Common myeloid progenitor, CD34-positive (primary cell): ENCODE results near the gene CA10.

Source experiments
- CTCF ChIA-PET: fragments of 350-600 bp; sonication (Branson Sonifier 250); formaldehyde crosslinking; loops from one replicate; lab custom pipeline; 2021; ENCODE audit warnings: antibody characterized with exemption; lab: Charles Lee
- POLR2A ChIA-PET: fragments of 350-600 bp; sonication (Branson Sonifier 250); formaldehyde crosslinking; loops from one replicate; lab custom pipeline; 2021; ENCODE audit warnings: antibody characterized with exemption; lab: Charles Lee
- DNase-seq, 3 donors: peaks; one replicate each; pipeline versions ENCODE4 v3.0.0 to v3.0.0-alpha.2; 2013
- H3K27ac ChIP-seq, 2 experiments: 1 replicate in 1 of 2; 2 replicates in 1 of 2; pipeline ENCODE4 v1.7.0; 2013; ENCODE audit warnings: inconsistent platforms in 2 of 2, low read length in 2 of 2, mild to moderate bottlenecking in 2 of 2, low read depth in 1 of 2, moderate library complexity in 1 of 2; ENCODE audit not compliant: severe bottlenecking in 2 of 2, insufficient read depth in 1 of 2, poor library complexity in 1 of 2
- H3K27me3 ChIP-seq, 5 experiments: replicated peaks in 2 of 5; 1 replicate in 3 of 5; 2 replicates in 2 of 5; pipeline versions ENCODE4 v1.6.1 to v1.7.0; 2013; ENCODE audit warnings: low read length in 4 of 5, mild to moderate bottlenecking in 2 of 5, moderate library complexity in 2 of 5, inconsistent platforms in 1 of 5; ENCODE audit not compliant: insufficient read depth in 5 of 5, control insufficient read depth in 4 of 5
- H3K36me3 ChIP-seq, 4 experiments: 1 replicate in 2 of 4; 2 replicates in 2 of 4; pipeline versions ENCODE4 v1.6.1 to v1.7.0; 2013; ENCODE audit warnings: low read length in 3 of 4, control low read depth in 1 of 4, mild to moderate bottlenecking in 1 of 4; ENCODE audit not compliant: control insufficient read depth in 4 of 4, insufficient read depth in 4 of 4
- H3K4me1 ChIP-seq, 4 experiments: 1 replicate in 3 of 4; 2 replicates in 1 of 4; pipeline versions ENCODE4 v1.6.1 to v1.7.1; 2013; ENCODE audit warnings: low read length in 3 of 4, mild to moderate bottlenecking in 3 of 4, control low read depth in 1 of 4, inconsistent platforms in 1 of 4, moderate library complexity in 1 of 4; ENCODE audit not compliant: control insufficient read depth in 4 of 4, insufficient read depth in 4 of 4; ENCODE audit errors: control extremely low read depth in 1 of 4
- H3K4me3 ChIP-seq, 7 experiments: 1 replicate in 4 of 7; 2 replicates in 3 of 7; pipeline versions ENCODE4 v1.5.1 to v1.7.0; 2013; ENCODE audit warnings: mild to moderate bottlenecking in 7 of 7, low read length in 6 of 7, moderate library complexity in 6 of 7, inconsistent platforms in 2 of 7, low read depth in 2 of 7, control low read depth in 1 of 7; ENCODE audit not compliant: insufficient read depth in 4 of 7, control insufficient read depth in 1 of 7; ENCODE audit errors: extremely low read depth in 1 of 7
- H3K9me3 ChIP-seq, 5 experiments: 1 replicate in 4 of 5; 2 replicates in 1 of 5; pipeline versions ENCODE4 v1.6.1 to v1.7.1; 2013; ENCODE audit warnings: low read length in 4 of 5, mild to moderate bottlenecking in 2 of 5, inconsistent platforms in 1 of 5, low read depth in 1 of 5, moderate library complexity in 1 of 5; ENCODE audit not compliant: control insufficient read depth in 4 of 5, insufficient read depth in 2 of 5; ENCODE audit errors: control extremely low read depth in 1 of 5
- whole genome bisulfite sequencing: methylation state at CpG from one replicate; pipeline ENCODE4 v1.1.5; 2013; ENCODE audit not compliant: insufficient coverage; 5-methylcytosine and 5-hydroxymethylcytosine counted together

Gene CA10

GRCh38 chr17:51912939-51913338 lies 245.6 kb downstream of the CA10 start:
- Histone ChIP-seq H3K4me3 (no peak overlapping the region), H3K4me1 (no peaks in the 10 kb centered on the region), H3K9me3 (no peaks in the 10 kb centered on the region), H3K27me3 (no peaks in the 10 kb centered on the region), H3K27ac (no peak overlapping the region), H3K36me3 (no peaks in the 10 kb centered on the region)
- ChIA-PET POLR2A (no interaction called here), CTCF (no interaction called here)
- DNase-seq = no peak
- WGBS = no CpG with 5 or more reads among the region's 2 CpGs

GRCh38 chr17:51911237-51911636 lies 247.3 kb downstream of the CA10 start:
- ChIA-PET CTCF (no interaction called here), POLR2A (no interaction called here)
- Histone ChIP-seq H3K4me3 (no peak overlapping the region), H3K4me1 (no peaks in the 10 kb centered on the region), H3K9me3 (no peaks in the 10 kb centered on the region), H3K36me3 (no peaks in the 10 kb centered on the region), H3K27me3 (no peaks in the 10 kb centered on the region), H3K27ac (no peak overlapping the region)
- DNase-seq = no peak
- WGBS = 94% methylated on average over 5 of the region's 6 CpGs

GRCh38 chr17:51909971-51910370 lies 248.5 kb downstream of the CA10 start:
- Histone ChIP-seq H3K4me1 (no peaks in the 10 kb centered on the region), H3K27ac (no peak overlapping the region), H3K4me3 (no peak overlapping the region), H3K27me3 (no peaks in the 10 kb centered on the region), H3K36me3 (no peaks in the 10 kb centered on the region), H3K9me3 (no peaks in the 10 kb centered on the region)
- no peak for DNase-seq
- ChIA-PET POLR2A (no interaction called here), CTCF (no interaction called here)
- WGBS = no CpG with 5 or more reads among the region's 3 CpGs

- no peaks in the 10 kb centered on the region for H3K9me3 ChIP-seq
- CTCF ChIA-PET = no interaction called here
Measured at GRCh38 chr17:51908841-51909537, 249.5 kb downstream of the CA10 start.

GRCh38 chr17:51907041-51907440 lies 251.5 kb downstream of the CA10 start:
- no peak overlapping the region for H3K4me3 ChIP-seq
- WGBS = 88% methylated on average over 1 of the region's 2 CpGs
- POLR2A ChIA-PET = no interaction called here
- no peaks in the 10 kb centered on the region for H3K4me1 ChIP-seq
- no peak overlapping the region for H3K27ac ChIP-seq
- no peaks in the 10 kb centered on the region for H3K27me3 ChIP-seq
- H3K36me3 ChIP-seq = no peaks in the 10 kb centered on the region
- no peak for DNase-seq
- CTCF ChIA-PET = no interaction called here
- no peaks in the 10 kb centered on the region for H3K9me3 ChIP-seq

More at GRCh38 chr17:51908841-51909537, 249.5 kb downstream of the CA10 start:
- no peaks in the 10 kb centered on the region for H3K4me1 ChIP-seq
- POLR2A ChIA-PET = no interaction called here
- H3K36me3 ChIP-seq = no peaks in the 10 kb centered on the region
- no peak for DNase-seq
- H3K4me3 ChIP-seq = no peak overlapping the region
- WGBS = 88% methylated on average over 6 of the region's 7 CpGs
- H3K27ac ChIP-seq = no peak overlapping the region
- no peaks in the 10 kb centered on the region for H3K27me3 ChIP-seq

GRCh38 chr17:51904379-51904778 lies 254.1 kb downstream of the CA10 start:
- POLR2A ChIA-PET = no interaction called here
- no peaks in the 10 kb centered on the region for H3K27me3 ChIP-seq
- no peak for DNase-seq
- H3K4me1 ChIP-seq = no peaks in the 10 kb centered on the region
- CTCF ChIA-PET = no interaction called here
- H3K27ac ChIP-seq = no peak overlapping the region
- WGBS = 80% methylated on average over 1 of the region's 3 CpGs
- H3K4me3 ChIP-seq = no peak overlapping the region
- no peaks in the 10 kb centered on the region for H3K9me3 ChIP-seq
- H3K36me3 ChIP-seq = no peaks in the 10 kb centered on the region

- 78% methylated on average over 1 of the region's 1 CpG for WGBS
- H3K4me3 ChIP-seq = no peak overlapping the region
- ChIA-PET POLR2A (no interaction called here), CTCF (no interaction called here)
- no peak overlapping the region for H3K27ac ChIP-seq
- no peaks in the 10 kb centered on the region for H3K36me3 ChIP-seq
- no peak for DNase-seq
- no peaks in the 10 kb centered on the region for H3K27me3 ChIP-seq
- no peaks in the 10 kb centered on the region for H3K4me1 ChIP-seq
- no peaks in the 10 kb centered on the region for H3K9me3 ChIP-seq
Measured at GRCh38 chr17:51901242-51901641, 257.3 kb downstream of the CA10 start.
